Liver (tissue), 9 donors: ENCODE measurements around the gene SREBF1. TPM values are rescaled to one million over a fixed set of nuclear protein-coding genes. Genes with fewer than 3 reads are reported as not detected.

Source experiments
- DNase-seq: peaks from one replicate; pipeline ENCODE4 v3.0.0-alpha.2; 2017; ENCODE audit warnings: low spot score
- H3K27ac ChIP-seq, 2 donors: one replicate each; pipeline ENCODE4 v1.7.0; 2013; ENCODE audit warnings: inconsistent platforms in 2 of 2, low read length in 2 of 2, control low read depth in 1 of 2, low read depth in 1 of 2, mild to moderate bottlenecking in 1 of 2
- H3K27me3 ChIP-seq, 4 donors: one replicate each; pipeline versions ENCODE4 v1.6.1 to v1.7.0; 2013; ENCODE audit warnings: low read length in 3 of 4, inconsistent platforms in 1 of 4, mild to moderate bottlenecking in 1 of 4, moderate library complexity in 1 of 4; ENCODE audit not compliant: control insufficient read depth in 4 of 4, insufficient read depth in 4 of 4
- H3K36me3 ChIP-seq, 4 donors: one replicate each; pipeline versions ENCODE4 v1.6.1 to v1.7.0; 2013; ENCODE audit warnings: low read length in 3 of 4, mild to moderate bottlenecking in 3 of 4, low read depth in 1 of 4, moderate library complexity in 1 of 4; ENCODE audit not compliant: control insufficient read depth in 4 of 4, insufficient read depth in 3 of 4
- H3K4me1 ChIP-seq, 4 donors: one replicate each; pipeline versions ENCODE4 v1.6.1 to v1.7.0; 2013; ENCODE audit warnings: low read length in 3 of 4, mild to moderate bottlenecking in 3 of 4, moderate library complexity in 1 of 4; ENCODE audit not compliant: control insufficient read depth in 4 of 4, insufficient read depth in 4 of 4
- H3K4me3 ChIP-seq, 3 donors: one replicate each; pipeline versions ENCODE4 v1.6.1 to v1.7.0; 2013; ENCODE audit warnings: low read length in 3 of 3, control low read depth in 1 of 3, low read depth in 1 of 3, mild to moderate bottlenecking in 1 of 3
- H3K9ac ChIP-seq, 2 donors: one replicate each; pipeline ENCODE4 v1.7.0; 2013; ENCODE audit warnings: low read length in 2 of 2, mild to moderate bottlenecking in 2 of 2, moderate library complexity in 2 of 2, control low read depth in 1 of 2, low read depth in 1 of 2
- H3K9me3 ChIP-seq, 4 donors: one replicate each; pipeline versions ENCODE4 v1.6.1 to v1.7.0; 2013; ENCODE audit warnings: low read length in 3 of 4; ENCODE audit not compliant: control insufficient read depth in 4 of 4
- CTCF ChIP-seq: fragments of 150-350 bp; IDR thresholded peaks from 2 replicates; pipeline ENCODE4 v1.5.1; 2017; ENCODE audit warnings: improper control_type of control experiment, low read depth, low read length; ENCODE audit not compliant: missing input control
- EGR1 ChIP-seq, 2 donors: IDR thresholded peaks; 2 replicates each; pipeline ENCODE4 v1.6.1; 2016 to 2018; ENCODE audit warnings: antibody characterized with exemption in 2 of 2, low read depth in 2 of 2
- FOXA1 ChIP-seq: IDR thresholded peaks from 2 replicates; pipeline ENCODE4 v1.6.1; 2016; ENCODE audit warnings: antibody characterized with exemption
- FOXA2 ChIP-seq: IDR thresholded peaks from 2 replicates; pipeline ENCODE4 v1.6.1; 2016; ENCODE audit warnings: antibody characterized with exemption
- GABPA ChIP-seq, 2 donors: IDR thresholded peaks in 1 of 2; conservative IDR thresholded peaks in 1 of 2; 2 replicates each; pipeline ENCODE4 v1.6.1; 2016; ENCODE audit warnings: antibody characterized with exemption in 2 of 2, mild to moderate bottlenecking in 1 of 2, moderate library complexity in 1 of 2
- HNF4A ChIP-seq, 2 donors: conservative IDR thresholded peaks; 2 replicates each; pipeline ENCODE4 v1.6.1; 2016; ENCODE audit warnings: antibody characterized with exemption in 2 of 2, mild to moderate bottlenecking in 2 of 2
- HNF4G ChIP-seq: IDR thresholded peaks from 2 replicates; pipeline ENCODE4 v1.6.1; 2016; ENCODE audit warnings: antibody characterized with exemption
- JUND ChIP-seq, 2 donors: IDR thresholded peaks; 2 replicates each; pipeline ENCODE4 v1.6.1; 2016; ENCODE audit warnings: antibody characterized with exemption in 2 of 2
- MAX ChIP-seq: IDR thresholded peaks from 2 replicates; pipeline ENCODE4 v1.6.1; 2016; ENCODE audit warnings: antibody characterized with exemption
- NR2F2 ChIP-seq: IDR thresholded peaks from 2 replicates; pipeline ENCODE4 v1.6.1; 2016; ENCODE audit warnings: antibody characterized with exemption
- RAD21 ChIP-seq, 2 donors: IDR thresholded peaks; 2 replicates each; pipeline ENCODE4 v1.6.1; 2016; ENCODE audit warnings: antibody characterized with exemption in 2 of 2, mild to moderate bottlenecking in 2 of 2
- RXRA ChIP-seq, 2 donors: IDR thresholded peaks; 2 replicates each; pipeline ENCODE4 v1.6.1; 2017 to 2018; ENCODE audit warnings: antibody characterized with exemption in 2 of 2, mild to moderate bottlenecking in 1 of 2
- SP1 ChIP-seq: IDR thresholded peaks from 2 replicates; pipeline ENCODE4 v1.6.1; 2018; ENCODE audit warnings: antibody characterized with exemption, mild to moderate bottlenecking
- YY1 ChIP-seq: IDR thresholded peaks from 2 replicates; pipeline ENCODE4 v1.6.1; 2016; ENCODE audit warnings: antibody characterized with exemption, mild to moderate bottlenecking
- WGBS: extraction: QIAGEN DNeasy Blood & Tissue Kit; methylation state at CpG from one replicate; pipeline ENCODE4 v1.1.7; 2013; 5-methylcytosine and 5-hydroxymethylcytosine counted together
- polyA plus RNA-seq, 2 donors: library from polyadenylated mRNA; stranded (reverse) in 1 of 2; unstranded in 1 of 2; fragments of 200-250 nt in 1 of 2; fragments of >200 nt in 1 of 2; fragmentation: Nextera tagmentation in 1 of 2; extraction: Ambion mirVana in 1 of 2; gene quantifications; one replicate each; pipeline versions ENCODE4 v1.2.1 to v1.2.3, GENCODE V29; 2013 to 2015
- total RNA-seq, 2 donors: library from RNA; depleted of rRNA; stranded (reverse); fragments of >200 nt; gene quantifications; one replicate each; pipeline ENCODE4 v1.2.3, GENCODE V29; 2014
- TF ChIP-seq, protein P1 (sequence below): IDR thresholded peaks from 2 replicates; pipeline ENCODE4 v1.6.1; 2016; ENCODE audit warnings: antibody characterized with exemption, mild to moderate bottlenecking
- TF ChIP-seq, protein P2 (sequence below): IDR thresholded peaks from 2 replicates; pipeline ENCODE4 v1.6.1; 2016; ENCODE audit warnings: antibody characterized with exemption
- TF ChIP-seq, protein P3 (sequence below): IDR thresholded peaks from 2 replicates; pipeline ENCODE4 v1.6.1; 2016; ENCODE audit warnings: antibody characterized with exemption
- donor health status: healthy.
- donor health status: healthy.
- donor health status: healthy.
- donor health status: healthy.
- donor health status: healthy.

SREBF1 gene
- total and polyA plus RNA-seq, 4 donors: 66.8 to 133 (median 101) TPM

GRCh38 chr17:17767154-17767869 is 69.5 kb downstream of the SREBF1 start:
- WGBS: 88% methylated on average over 7 of the region's 7 CpGs
- H3K4me3 ChIP-seq: no peak overlapping the region
- TF ChIP-seq GABPA (IDR thresholded peaks at IDR 0.05 in 1 of 2, conservative IDR thresholded peaks at IDR 0.05 in 1 of 2) (no peak), RAD21 (IDR thresholded peaks at IDR 0.05) (peak in 1 of 2 donors; percentile 9), RXRA (IDR thresholded peaks at IDR 0.05) (peak; percentile 42 to 48), EGR1 (IDR thresholded peaks at IDR 0.05; ENCODE audit: low read depth in 2 of 2) (no peak), NR2F2 (peak; percentile 65)
- TF ChIP-seq, protein P1, sequence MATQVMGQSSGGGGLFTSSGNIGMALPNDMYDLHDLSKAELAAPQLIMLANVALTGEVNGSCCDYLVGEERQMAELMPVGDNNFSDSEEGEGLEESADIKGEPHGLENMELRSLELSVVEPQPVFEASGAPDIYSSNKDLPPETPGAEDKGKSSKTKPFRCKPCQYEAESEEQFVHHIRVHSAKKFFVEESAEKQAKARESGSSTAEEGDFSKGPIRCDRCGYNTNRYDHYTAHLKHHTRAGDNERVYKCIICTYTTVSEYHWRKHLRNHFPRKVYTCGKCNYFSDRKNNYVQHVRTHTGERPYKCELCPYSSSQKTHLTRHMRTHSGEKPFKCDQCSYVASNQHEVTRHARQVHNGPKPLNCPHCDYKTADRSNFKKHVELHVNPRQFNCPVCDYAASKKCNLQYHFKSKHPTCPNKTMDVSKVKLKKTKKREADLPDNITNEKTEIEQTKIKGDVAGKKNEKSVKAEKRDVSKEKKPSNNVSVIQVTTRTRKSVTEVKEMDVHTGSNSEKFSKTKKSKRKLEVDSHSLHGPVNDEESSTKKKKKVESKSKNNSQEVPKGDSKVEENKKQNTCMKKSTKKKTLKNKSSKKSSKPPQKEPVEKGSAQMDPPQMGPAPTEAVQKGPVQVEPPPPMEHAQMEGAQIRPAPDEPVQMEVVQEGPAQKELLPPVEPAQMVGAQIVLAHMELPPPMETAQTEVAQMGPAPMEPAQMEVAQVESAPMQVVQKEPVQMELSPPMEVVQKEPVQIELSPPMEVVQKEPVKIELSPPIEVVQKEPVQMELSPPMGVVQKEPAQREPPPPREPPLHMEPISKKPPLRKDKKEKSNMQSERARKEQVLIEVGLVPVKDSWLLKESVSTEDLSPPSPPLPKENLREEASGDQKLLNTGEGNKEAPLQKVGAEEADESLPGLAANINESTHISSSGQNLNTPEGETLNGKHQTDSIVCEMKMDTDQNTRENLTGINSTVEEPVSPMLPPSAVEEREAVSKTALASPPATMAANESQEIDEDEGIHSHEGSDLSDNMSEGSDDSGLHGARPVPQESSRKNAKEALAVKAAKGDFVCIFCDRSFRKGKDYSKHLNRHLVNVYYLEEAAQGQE: no peak
- TF ChIP-seq, protein P2, sequence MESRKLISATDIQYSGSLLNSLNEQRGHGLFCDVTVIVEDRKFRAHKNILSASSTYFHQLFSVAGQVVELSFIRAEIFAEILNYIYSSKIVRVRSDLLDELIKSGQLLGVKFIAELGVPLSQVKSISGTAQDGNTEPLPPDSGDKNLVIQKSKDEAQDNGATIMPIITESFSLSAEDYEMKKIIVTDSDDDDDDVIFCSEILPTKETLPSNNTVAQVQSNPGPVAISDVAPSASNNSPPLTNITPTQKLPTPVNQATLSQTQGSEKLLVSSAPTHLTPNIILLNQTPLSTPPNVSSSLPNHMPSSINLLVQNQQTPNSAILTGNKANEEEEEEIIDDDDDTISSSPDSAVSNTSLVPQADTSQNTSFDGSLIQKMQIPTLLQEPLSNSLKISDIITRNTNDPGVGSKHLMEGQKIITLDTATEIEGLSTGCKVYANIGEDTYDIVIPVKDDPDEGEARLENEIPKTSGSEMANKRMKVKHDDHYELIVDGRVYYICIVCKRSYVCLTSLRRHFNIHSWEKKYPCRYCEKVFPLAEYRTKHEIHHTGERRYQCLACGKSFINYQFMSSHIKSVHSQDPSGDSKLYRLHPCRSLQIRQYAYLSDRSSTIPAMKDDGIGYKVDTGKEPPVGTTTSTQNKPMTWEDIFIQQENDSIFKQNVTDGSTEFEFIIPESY: no peak
- peaks cover 0 to 1% (median under 1%) of the 10 kb centered on the region in 4 donors for H3K4me1 ChIP-seq
- H3K36me3 ChIP-seq: no peaks in the 10 kb centered on the region
- H3K27me3 ChIP-seq: no peaks in the 10 kb centered on the region
- no peak for DNase-seq
- no peak overlapping the region for H3K9ac ChIP-seq
- H3K27ac ChIP-seq: no peak overlapping the region
- H3K9me3 ChIP-seq: no peaks in the 10 kb centered on the region

DNA sequence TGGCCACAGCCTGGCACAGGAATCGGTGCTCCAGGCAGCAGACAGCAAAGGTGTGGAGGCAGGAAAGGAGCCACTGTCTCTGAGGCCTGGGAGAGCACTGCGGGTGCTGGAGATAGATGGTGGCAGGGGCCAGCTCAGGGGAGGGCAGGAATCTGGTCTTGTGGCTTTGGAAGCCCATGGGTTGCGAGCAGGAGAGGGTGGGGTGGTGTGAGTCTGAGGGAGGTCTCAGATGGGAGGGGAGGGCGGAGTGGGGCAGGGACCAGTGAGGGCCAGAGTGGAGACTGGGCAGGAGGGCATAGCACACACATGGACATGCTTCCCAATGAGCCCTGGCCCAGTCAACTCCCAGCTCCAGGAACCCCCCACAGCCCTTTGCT is 70.1 kb downstream of the SREBF1 start:
- Histone ChIP-seq H3K4me1 (peaks cover 0 to 7% (median 2%) of the 10 kb centered on the region in 4 donors), H3K9me3 (no peaks in the 10 kb centered on the region), H3K9ac (no peak overlapping the region), H3K36me3 (no peaks in the 10 kb centered on the region), H3K27me3 (no peaks in the 10 kb centered on the region), H3K4me3 (no peak overlapping the region), H3K27ac (no peak overlapping the region)
- DNase-seq: no peak
- WGBS: 94% methylated on average over 4 of the region's 4 CpGs
- TF ChIP-seq YY1 (no peak), RXRA (IDR thresholded peaks at IDR 0.05) (no peak), MAX (no peak), FOXA1 (no peak), NR2F2 (no peak), FOXA2 (no peak), HNF4A (conservative IDR thresholded peaks at IDR 0.05) (no peak), SP1 (no peak), HNF4G (no peak), CTCF (no peak), EGR1 (IDR thresholded peaks at IDR 0.05; ENCODE audit: low read depth in 2 of 2) (no peak), RAD21 (IDR thresholded peaks at IDR 0.05) (no peak), JUND (IDR thresholded peaks at IDR 0.05) (no peak), GABPA (IDR thresholded peaks at IDR 0.05 in 1 of 2, conservative IDR thresholded peaks at IDR 0.05 in 1 of 2) (no peak)
- TF ChIP-seq, protein P2: no peak
- TF ChIP-seq, protein P1: no peak
- TF ChIP-seq, protein P3, sequence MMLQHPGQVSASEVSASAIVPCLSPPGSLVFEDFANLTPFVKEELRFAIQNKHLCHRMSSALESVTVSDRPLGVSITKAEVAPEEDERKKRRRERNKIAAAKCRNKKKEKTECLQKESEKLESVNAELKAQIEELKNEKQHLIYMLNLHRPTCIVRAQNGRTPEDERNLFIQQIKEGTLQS: no peak
